GM23248 (cell line): ENCODE measurements around the gene TUBB2A.

Experiments used
- EZH2 ChIP-seq: fragments of 200-600 bp; sonication (generic); IDR thresholded peaks from 2 replicates; pipeline ENCODE4 v1.6.1; 2018; ENCODE audit warnings: antibody characterized with exemption, mild to moderate bottlenecking; ENCODE audit not compliant: insufficient read depth, poor library complexity, severe bottlenecking
- EZH2phosphoT487 ChIP-seq: fragments of 200-600 bp; sonication (generic); IDR thresholded peaks from 2 replicates; pipeline ENCODE4 v1.6.1; 2018; ENCODE audit warnings: antibody characterized with exemption, moderate library complexity, mild to moderate bottlenecking, low read depth; ENCODE audit not compliant: insufficient read depth

GRCh38 chr6:3128356-3129108, 28.8 kb downstream of the TUBB2A start:
- TF ChIP-seq EZH2 = no peak
- TF ChIP-seq EZH2phosphoT487 = no peak
